ENCODE results near the gene U2SURP.

DNA sequence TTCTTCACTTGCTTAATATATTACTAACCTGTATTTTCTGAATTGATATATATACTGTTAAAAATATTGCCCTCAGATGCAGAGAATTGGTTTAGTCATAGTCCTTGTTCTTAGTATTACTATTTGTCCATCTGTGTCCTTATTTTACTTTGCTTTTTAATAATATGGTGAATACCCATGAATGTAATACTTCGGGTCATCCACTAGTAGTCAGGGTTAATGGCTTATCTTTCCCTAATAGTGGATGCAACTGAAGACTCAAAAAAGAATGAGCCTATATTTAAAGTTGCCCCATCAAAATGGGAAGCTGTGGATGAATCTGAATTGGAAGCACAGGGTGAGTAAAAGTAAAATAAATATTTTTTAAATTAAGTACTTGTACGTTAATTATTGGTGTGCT, 36.5 kb downstream of the U2SURP start:
- TF ChIP-seq, protein P1, sequence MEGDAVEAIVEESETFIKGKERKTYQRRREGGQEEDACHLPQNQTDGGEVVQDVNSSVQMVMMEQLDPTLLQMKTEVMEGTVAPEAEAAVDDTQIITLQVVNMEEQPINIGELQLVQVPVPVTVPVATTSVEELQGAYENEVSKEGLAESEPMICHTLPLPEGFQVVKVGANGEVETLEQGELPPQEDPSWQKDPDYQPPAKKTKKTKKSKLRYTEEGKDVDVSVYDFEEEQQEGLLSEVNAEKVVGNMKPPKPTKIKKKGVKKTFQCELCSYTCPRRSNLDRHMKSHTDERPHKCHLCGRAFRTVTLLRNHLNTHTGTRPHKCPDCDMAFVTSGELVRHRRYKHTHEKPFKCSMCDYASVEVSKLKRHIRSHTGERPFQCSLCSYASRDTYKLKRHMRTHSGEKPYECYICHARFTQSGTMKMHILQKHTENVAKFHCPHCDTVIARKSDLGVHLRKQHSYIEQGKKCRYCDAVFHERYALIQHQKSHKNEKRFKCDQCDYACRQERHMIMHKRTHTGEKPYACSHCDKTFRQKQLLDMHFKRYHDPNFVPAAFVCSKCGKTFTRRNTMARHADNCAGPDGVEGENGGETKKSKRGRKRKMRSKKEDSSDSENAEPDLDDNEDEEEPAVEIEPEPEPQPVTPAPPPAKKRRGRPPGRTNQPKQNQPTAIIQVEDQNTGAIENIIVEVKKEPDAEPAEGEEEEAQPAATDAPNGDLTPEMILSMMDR (IDR thresholded peaks at IDR 0.05; ENCODE audit: insufficient read depth, low read depth, low read length): no peak
- TF ChIP-seq EZH2 (IDR thresholded peaks at IDR 0.05; ENCODE audit: insufficient read depth, low read length): no peak

All from astrocyte (in vitro differentiated cells and primary cell).